ENCODE measurements around the gene DMPK. TPM values are rescaled to one million over a fixed set of nuclear protein-coding genes. Genes with fewer than 3 reads are reported as not detected.

Gene DMPK
- total RNA-seq, result 5.0 and 8.0 TPM in 2 replicates

GRCh38 chr19:45782162-45782691 lies at the start of gene DMPK:
TSS of gene DMPK (minus strand) at chr19:45782490. CDS start at chr19:45782352, 138 bp downstream.
- no peak for DNase-seq (ENCODE audit: low read depth in 2 of 2)

GRCh38 chr19:45828945-45829344 lies 46.7 kb upstream of the DMPK start:
- DNase-seq (ENCODE audit: low read depth in 2 of 2), result no peak

GRCh38 chr19:45828523-45828922 lies 46.2 kb upstream of the DMPK start:
- DNase-seq (ENCODE audit: low read depth in 2 of 2), result no peak

GRCh38 chr19:45827459-45828093 lies 45.3 kb upstream of the DMPK start:
- no peak for DNase-seq (ENCODE audit: low read depth in 2 of 2)

- no peak for DNase-seq (ENCODE audit: low read depth in 2 of 2)
Measured at GRCh38 chr19:45826934-45827333, 44.6 kb upstream of the DMPK start.

GRCh38 chr19:45825917-45826893 lies 43.9 kb upstream of the DMPK start:
- no peak for DNase-seq (ENCODE audit: low read depth in 2 of 2)

- DNase-seq (ENCODE audit: low read depth in 2 of 2), result no peak
Measured at GRCh38 chr19:45825263-45825605, 42.9 kb upstream of the DMPK start.

- no peak for DNase-seq (ENCODE audit: low read depth in 2 of 2)
Measured at GRCh38 chr19:45824531-45825262, 42.4 kb upstream of the DMPK start.

GRCh38 chr19:45824041-45824471 lies 41.8 kb upstream of the DMPK start:
- DNase-seq (ENCODE audit: low read depth in 2 of 2), result peak in 1 of 2 donors; percentile 68

GRCh38 chr19:45823182-45823581 lies 40.9 kb upstream of the DMPK start:
- no peak for DNase-seq (ENCODE audit: low read depth in 2 of 2)

GRCh38 chr19:45822716-45823115 lies 40.4 kb upstream of the DMPK start:
- no peak for DNase-seq (ENCODE audit: low read depth in 2 of 2)

- DNase-seq (ENCODE audit: low read depth in 2 of 2), result no peak
Measured at GRCh38 chr19:45821570-45821969, 39.3 kb upstream of the DMPK start.

GRCh38 chr19:45821103-45821521 lies 38.8 kb upstream of the DMPK start:
- DNase-seq (ENCODE audit: low read depth in 2 of 2), result no peak

- DNase-seq (ENCODE audit: low read depth in 2 of 2), result peak in 1 of 2 donors; percentile 69
Measured at GRCh38 chr19:45820413-45821102, 38.3 kb upstream of the DMPK start.

- no peak for DNase-seq (ENCODE audit: low read depth in 2 of 2)
Measured at GRCh38 chr19:45819769-45820168, 37.5 kb upstream of the DMPK start.

- no peak for DNase-seq (ENCODE audit: low read depth in 2 of 2)
Measured at GRCh38 chr19:45817725-45818301, 35.5 kb upstream of the DMPK start.

GRCh38 chr19:45817010-45817724 lies 34.9 kb upstream of the DMPK start:
- DNase-seq (ENCODE audit: low read depth in 2 of 2), result peak; percentile 87 to 94

GRCh38 chr19:45816236-45817009 lies 34.1 kb upstream of the DMPK start:
- DNase-seq (ENCODE audit: low read depth in 2 of 2), result no peak

- DNase-seq (ENCODE audit: low read depth in 2 of 2), result peak in 1 of 2 donors; percentile 25
Measured at GRCh38 chr19:45815481-45816216, 33.4 kb upstream of the DMPK start.

Data from dermis microvascular lymphatic vessel endothelial cell (primary cell).